HL-60 (cell line): Measurements from ENCODE around the gene RIC8B.

Experiments
- CTCF ChIP-seq: IDR thresholded peaks from one replicate; pipeline ENCODE4 v1.5.1; 2011; ENCODE audit warnings: low read length, control low read depth, inconsistent platforms; ENCODE audit not compliant: insufficient read depth
- GABPA ChIP-seq: IDR thresholded peaks from 2 replicates; pipeline ENCODE4 v1.6.1; 2012; ENCODE audit warnings: low read depth
- POLR2AphosphoS5 ChIP-seq: IDR thresholded peaks from 2 replicates; pipeline ENCODE4 v1.6.1; 2012; ENCODE audit warnings: low read depth
- SPI1 ChIP-seq: IDR thresholded peaks from 2 replicates; pipeline ENCODE4 v1.6.1; 2012; ENCODE audit warnings: low read depth, mild to moderate bottlenecking, borderline replicate concordance

- TF ChIP-seq CTCF = no peak
- no peak for TF ChIP-seq POLR2AphosphoS5
- TF ChIP-seq SPI1 = no peak
- TF ChIP-seq GABPA = no peak
Observed at GRCh38 chr12:106771425-106771824, 3.1 kb upstream of the RIC8B start.
